ENCODE data around the gene SGCG.
"Not testable (repeated sequence)": the region's sequence is repeated elsewhere in the genome, so short reads cannot be mapped to it uniquely, and the experiment has no call there.

Gene SGCG, protein sequence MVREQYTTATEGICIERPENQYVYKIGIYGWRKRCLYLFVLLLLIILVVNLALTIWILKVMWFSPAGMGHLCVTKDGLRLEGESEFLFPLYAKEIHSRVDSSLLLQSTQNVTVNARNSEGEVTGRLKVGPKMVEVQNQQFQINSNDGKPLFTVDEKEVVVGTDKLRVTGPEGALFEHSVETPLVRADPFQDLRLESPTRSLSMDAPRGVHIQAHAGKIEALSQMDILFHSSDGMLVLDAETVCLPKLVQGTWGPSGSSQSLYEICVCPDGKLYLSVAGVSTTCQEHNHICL

GRCh38 chr13:23180711-23181110 lies at the start of gene SGCG:
TSS of gene SGCG (plus strand) at chr13:23180979. CDS start at chr13:23203695, 22,716 bp downstream.
- no peak for DNase-seq

GRCh38 chr13:23134542-23134941 lies 46.2 kb upstream of the SGCG start:
- no peak for DNase-seq

GRCh38 chr13:23140492-23140891 lies 40.3 kb upstream of the SGCG start:
- DNase-seq = no peak

DNA sequence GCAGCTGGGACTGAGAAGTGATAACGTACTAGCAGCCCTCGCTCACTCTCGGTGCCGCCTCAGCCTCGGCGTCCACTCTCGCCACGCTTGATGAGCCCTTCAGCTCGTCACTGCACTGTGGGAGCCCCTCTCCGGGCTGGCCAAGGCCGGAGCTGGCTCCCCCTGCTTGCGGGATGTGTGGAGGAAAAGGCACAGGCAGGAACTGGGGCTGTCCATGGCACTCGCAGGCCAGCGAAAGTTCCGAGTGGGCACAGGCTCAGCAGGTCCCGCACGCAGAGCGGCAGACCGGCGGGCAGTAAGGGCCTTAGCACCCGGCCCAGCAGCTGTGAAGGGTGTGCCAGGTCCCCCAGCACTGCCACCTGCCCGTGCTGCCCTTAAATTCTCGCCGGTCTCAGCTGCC lies 38.8 kb upstream of the SGCG start:
- no peak for DNase-seq

DNA sequence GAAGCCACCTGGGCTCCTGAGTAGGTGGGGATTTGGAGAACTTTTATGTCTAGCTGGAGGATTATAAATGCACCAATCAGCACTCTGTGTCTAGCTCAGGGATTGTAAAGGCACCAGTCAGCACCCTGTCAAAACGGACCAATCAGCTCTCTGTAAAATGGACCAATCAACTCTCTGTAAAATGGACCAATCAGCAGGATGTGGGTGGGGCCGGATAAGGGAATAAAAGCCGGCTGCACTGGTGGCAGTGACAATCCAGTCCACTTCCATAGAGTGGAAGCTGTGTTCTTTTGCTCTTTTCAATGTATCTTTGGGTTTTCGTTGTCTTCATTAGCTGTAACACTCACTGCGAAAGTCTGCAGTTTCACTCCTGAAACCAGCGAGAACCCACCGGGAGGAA lies 38.2 kb upstream of the SGCG start:
- DNase-seq = not testable (repeated sequence)

GRCh38 chr13:23144431-23144830 lies 36.3 kb upstream of the SGCG start:
- DNase-seq = no peak

DNA sequence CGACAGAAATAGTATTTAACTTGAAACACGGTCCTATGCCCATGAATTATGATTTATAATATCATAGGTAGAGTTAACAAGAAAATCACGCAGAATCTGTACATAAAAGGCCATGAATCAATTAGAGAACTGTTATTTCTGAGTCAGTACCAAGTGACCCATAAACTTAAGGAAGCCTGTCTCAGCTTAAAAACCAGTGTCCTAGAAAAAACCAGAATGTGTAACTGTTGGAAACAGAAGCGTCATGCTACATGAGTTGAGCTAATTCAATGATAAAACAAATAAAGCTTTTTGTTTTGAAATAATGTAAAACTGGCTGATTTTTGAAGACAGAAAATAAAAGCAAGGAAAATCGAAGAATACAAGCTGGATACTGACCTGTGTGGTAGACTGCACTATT lies 34.8 kb upstream of the SGCG start:
- no peak for DNase-seq

- DNase-seq = no peak
These were observed 33.8 kb upstream of the SGCG start for GRCh38 chr13:23146811-23147625.

GRCh38 chr13:23147827-23148226 lies 33.0 kb upstream of the SGCG start:
- DNase-seq = no peak

GRCh38 chr13:23157781-23158180 lies 23.0 kb upstream of the SGCG start:
- no peak for DNase-seq

DNA sequence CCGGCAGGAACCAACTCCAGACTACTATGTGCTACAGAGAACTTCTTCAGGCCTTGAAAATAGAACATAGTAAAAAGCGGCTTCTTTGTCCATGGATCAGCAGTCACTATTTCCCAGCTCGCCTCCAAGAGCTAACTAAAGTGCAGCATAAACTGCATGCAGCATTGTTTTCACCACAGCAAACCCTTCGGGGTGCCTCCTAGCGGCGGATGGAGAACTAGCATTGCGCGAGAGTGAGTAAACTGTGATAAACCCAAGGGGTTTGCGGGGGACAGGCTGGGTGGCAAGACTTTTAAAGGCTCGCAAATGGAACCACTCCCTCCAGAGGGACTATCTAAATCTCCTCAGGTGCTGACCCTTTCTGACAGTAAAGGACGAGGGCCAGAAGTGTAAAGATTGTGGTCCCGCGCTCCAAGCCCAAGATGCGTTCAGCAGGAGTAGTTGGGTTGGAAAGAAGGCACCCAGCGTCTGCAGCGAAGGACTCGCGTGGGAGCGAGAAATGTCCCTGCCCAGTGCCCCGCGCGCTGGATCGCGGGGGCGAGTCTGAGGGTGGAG lies 21.5 kb upstream of the SGCG start:
- DNase-seq = no peak

GRCh38 chr13:23159760-23160637 lies 20.8 kb upstream of the SGCG start:
- no peak for DNase-seq

DNA sequence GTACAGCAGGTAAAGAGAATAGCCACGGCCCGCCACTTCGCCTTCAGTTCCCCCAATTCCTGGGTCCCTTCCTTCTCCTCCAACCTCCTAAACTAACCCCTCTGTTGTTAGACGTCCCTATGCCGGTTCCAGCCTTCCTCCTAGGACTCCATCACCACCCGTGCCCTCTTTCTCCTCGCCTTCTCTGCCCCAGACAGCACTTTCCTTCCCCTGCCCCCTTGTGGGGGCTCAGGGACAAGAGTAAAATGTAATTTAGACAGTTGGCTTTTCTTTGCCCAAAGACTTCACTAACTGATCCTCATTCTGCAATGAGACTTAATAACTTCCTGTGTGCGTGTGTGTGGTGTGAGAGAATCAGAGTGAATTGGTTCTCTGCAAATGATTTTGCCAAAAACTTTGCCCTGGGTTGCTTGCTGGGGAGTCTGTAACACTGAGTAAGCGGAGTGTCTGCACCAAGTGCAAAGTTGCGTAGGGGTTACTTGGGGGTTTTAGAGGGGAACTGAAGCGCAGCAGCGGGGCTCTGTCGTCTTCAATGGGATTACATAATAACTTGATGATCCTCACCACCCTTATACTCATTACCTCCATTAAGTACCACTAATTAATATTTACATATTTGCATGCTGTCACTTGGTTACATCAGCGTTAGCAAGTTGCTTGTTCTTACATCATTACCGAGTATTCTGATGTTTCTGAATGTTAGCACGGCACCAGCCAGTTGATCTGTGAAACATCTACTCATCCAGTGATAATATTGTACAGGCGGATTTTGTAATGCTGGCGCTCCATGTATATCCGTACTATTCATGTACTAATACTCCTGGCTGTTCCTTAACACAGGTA lies 19.9 kb upstream of the SGCG start:
- no peak for DNase-seq

GRCh38 chr13:23161481-23161825 lies 19.3 kb upstream of the SGCG start:
- no peak for DNase-seq

DNA sequence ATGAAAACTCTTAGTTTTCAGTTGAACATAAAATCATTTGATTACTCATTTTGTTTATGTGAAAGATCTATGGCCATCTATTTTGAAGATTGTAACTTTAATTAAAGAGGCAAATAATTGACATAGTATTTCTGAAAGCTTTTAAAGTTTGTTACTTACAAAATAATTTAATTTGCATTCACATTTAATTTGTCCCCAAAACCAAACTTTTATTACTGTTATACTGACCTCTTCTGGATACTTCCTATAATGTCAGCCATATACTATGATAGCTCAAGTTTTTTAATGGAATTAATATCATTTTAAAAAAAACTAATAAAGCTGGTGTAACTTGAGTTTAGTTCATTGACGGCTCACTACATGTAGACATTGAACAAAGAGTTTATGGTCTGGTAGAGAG lies 4.9 kb upstream of the SGCG start:
- DNase-seq = no peak

- DNase-seq = no peak
These were observed 1.4 kb downstream of the SGCG start for GRCh38 chr13:23182142-23182541.

DNA sequence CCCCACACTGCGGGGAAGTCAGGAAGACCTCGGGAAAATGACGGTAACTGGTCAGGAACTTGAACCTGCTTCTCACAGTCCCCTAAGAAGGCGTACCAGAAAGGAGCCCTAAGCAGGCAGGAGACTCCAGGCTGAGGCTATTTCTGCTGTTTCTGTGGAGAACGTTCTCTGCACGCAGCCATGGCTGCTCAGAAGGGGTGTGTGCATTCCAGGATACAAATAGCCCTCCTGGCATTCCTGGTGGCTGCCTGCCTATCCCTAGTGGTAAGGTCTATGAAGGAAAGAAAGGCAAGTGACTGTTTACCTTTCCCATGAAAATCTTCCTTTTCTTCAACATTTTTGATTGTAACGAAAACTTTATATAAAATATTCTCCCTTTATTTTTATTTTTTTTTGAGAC lies 2.5 kb downstream of the SGCG start:
- no peak for DNase-seq

DNA sequence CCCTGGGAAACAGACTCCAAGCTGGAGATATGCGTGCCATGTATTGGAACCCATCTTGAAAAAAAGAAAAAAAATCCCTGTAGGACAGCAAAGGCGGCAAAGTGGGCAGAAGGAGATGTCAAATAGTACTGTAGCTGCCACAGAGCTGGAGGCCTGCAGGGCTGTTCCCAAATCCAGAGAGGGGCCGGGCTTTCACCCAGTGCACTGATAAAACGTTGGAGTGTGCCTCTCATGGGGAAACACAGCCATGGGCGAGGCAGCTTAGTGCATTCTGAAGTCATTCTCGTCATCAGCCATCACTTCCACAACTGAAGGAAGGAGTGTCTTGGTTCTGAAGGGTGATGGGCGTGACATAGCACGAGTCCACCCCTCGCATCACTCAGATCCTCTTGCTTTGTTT lies 4.8 kb downstream of the SGCG start:
- no peak for DNase-seq

DNA sequence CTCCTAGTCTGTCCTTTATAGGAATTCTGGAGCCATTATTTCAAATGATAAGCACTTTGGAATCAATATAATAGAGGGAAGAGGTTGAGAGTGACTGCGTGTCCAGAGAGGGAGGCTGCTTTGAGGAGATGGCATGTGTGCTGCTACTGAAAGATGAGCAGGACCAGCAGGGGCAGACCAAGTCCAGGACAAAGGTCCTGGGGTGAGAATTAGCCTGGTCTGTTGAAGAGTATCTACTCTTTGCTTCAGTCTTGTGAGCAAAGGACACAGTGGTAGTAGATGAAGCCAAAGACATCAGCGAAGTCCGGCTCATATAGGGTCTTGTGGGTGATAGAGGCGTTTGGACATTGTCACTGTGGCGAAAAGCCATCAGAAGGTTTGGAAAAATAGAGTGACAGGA lies 21.1 kb downstream of the SGCG start:
- DNase-seq = no peak

GRCh38 chr13:23202383-23202782 lies 21.6 kb downstream of the SGCG start:
- no peak for DNase-seq

GRCh38 chr13:23203516-23203915 lies 22.7 kb downstream of the SGCG start:
- DNase-seq = no peak

GRCh38 chr13:23205807-23206206 lies 25.0 kb downstream of the SGCG start:
- DNase-seq = no peak

Measured in CD4-positive, alpha-beta T cell treated with Interleukin-1 beta for 1 hour (primary cell).